LNCAP (cell line): ENCODE measurements around the gene CCDC154.

ENCODE experiments used
- CTCF ChIP-seq: fragments of 450-650 bp; IDR thresholded peaks from 2 replicates; pipeline ENCODE4 v1.5.1; 2017; ENCODE audit warnings: mild to moderate bottlenecking

CCDC154 gene

DNA sequence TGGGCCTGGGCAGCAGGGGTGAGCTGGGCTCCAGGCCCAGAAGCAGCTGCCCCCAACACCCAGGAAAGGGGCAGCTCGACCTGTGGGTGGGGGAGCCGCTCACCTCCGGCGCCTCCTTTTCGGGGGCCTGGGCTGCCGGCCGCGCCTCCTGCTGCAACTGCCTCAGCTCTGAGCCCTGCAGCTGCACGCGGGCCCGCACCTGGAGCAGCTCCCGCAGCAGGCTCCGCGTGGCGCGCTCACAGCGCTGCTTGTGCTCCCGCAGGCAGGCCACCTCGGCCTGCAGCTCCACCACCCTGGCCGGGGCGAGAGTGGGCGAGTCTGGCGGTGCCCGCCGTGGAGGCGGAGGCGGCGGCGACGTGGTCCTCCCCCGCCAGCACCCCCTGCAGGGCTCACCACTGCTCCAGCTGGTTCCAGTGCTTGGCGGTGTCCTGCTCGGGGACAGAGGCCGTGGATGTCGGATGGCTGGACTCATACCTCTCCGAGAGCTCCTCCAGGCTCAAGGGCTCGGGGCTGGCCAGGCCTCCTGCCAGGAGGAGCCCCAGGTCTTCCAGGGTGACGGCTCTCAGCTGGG is 868 bp downstream of the CCDC154 start:
- TF ChIP-seq CTCF: no peak

DNA sequence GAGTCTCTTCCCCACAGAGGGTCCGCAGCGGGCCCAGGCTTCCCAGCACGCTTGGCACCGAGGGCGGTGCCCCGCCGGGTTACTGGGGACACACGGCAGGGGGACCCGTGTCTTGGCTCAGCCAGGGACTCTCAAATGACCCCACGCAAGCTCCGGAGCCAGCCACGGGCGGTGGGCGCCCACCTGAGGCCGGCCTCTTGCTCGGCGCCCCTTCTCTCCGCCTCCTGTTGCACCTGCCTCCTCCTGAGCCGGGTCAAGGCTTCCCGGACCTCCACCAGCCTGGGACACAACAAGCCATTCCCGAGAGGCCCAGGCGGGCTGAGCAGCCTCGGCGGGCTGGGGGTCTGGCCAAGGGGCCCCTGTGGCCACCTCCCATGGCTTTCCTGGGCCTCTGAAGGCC is 1.7 kb downstream of the CCDC154 start:
- no peak for TF ChIP-seq CTCF

DNA sequence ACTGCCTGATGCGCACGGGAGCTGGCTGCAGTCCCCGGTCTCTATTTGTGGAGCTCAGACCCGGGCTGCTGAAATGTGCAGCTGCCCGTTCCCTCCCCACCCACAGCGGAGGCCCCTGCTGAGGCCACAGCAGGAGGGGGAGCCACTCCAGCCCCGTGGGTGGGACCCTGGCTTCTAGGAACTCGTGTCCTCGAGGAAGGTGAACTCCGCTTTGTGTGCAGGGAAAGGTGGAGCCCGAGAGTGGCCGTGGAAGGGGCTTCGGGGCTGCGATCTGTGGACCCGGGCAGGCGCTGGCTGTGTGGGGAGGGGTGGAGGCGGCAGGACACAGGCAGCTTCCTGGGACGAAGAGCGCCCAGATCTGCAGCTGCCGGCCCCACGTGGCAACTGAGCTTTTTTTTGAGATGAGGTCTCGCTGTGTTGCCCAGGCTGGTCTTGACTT is 2.9 kb downstream of the CCDC154 start:
- TF ChIP-seq CTCF: no peak

DNA sequence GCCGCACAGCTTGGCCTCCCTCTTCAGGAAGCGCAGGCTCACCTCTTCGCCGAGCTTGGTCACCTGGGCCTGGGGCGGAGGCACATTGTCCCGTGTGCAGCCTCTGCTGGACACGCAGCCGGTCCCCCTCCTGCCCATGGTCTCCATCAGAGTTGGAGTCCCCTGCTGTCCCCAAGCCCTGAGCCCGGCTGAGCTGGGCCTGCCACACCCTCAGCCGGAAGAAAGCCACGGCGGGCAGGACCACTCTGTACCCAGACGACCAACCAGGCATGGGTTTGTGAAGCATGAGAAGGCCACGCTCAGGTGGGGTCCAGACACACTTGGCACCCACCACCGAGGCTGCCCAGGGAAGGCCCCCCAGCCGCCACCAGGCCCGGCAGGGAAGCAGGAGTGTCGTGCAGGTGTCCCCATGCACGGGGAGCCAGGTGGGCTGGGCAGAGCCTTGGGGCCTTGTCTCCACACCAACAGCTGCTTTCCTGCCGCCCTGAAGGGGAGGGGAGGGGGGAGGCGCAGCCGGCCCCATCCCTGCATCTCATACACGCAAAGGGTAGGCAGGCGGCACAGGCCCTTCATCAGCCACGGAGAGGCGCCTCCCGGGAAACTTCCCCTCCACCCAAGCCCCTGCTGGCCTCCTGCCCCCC is 5.2 kb downstream of the CCDC154 start:
- no peak for TF ChIP-seq CTCF

DNA sequence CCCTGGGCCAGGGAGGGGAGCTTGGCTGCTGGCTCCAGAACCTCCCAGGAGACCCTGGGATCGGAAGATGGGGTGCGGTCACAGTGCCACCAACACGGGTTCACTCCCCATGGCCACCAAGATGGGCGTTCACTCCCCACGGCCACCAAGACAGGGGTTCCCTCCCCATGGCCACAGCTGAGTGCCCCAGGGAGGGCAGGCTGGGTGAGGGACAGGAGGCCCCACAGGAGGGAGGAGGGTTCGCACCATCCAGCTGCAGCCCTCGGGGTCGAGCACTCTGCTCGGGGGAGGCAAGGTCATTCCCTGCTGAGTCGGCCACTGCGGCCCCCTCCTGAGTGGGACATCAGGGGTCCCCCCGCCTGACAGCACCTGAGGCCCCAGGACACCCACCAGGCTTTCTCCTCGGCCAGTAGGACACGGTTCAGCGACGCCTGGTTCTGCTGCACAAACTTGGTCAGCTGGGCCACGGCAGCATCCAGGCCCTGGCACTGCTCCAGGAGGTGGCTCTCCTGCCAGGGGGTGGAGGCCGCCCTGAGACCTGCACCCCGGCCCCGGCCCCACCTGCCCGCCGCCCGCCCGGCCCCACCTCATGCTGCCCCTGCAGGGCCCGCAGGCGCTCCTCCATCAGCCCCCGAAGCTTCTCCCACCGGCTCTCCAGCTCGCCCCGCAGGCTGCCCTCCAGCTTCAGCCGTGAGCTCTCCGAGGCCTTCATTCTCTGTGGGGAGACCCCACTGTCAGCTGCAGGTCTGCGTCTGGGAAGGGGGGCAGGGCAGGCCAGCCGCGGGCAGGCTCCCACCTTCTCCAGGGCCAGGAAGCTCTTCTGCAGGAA is 5.9 kb downstream of the CCDC154 start:
- TF ChIP-seq CTCF: no peak

DNA sequence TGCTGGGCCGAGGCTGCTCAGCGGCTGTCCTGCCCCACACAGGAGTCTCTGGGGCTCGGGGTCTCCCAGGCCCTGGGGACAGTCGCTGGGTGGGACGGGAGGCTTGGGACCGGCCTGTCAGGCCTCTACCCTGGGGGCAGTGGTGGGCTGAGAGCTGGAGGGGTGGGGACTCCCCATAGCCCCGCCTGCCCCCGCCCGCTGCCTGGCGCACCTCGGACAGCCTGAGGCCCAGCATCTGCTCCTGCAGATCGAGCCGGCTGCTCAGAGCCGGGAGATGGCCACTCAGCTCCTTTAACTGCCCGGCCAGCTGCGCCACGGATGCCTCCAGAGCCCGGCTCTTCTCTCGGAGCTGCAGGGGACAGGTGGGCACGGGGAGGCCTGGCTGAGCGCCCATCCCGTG is 6.8 kb downstream of the CCDC154 start:
- no peak for TF ChIP-seq CTCF

GRCh38 chr16:1436731-1437355 is 7.5 kb downstream of the CCDC154 start:
- TF ChIP-seq CTCF: no peak
